A549 (cell line): ENCODE data around the gene DUOX1. TPM values are rescaled to one million over a fixed set of nuclear protein-coding genes. Genes with fewer than 3 reads are reported as not detected.

Source experiments
- ATAC-seq, 2 experiments: fragments of 200-7000 bp in 1 of 2; fragments of >200 bp in 1 of 2; cut with Nextera tagmentation in 1 of 2; cut with Tn5 transposase in 1 of 2; 3 replicates each; pipeline versions ENCODE4 v1.8.0 to v1.9.1; 2018 to 2020; ENCODE audit warnings: mild to moderate bottlenecking in 1 of 2, moderate library complexity in 1 of 2
- CTCF ChIA-PET: fragments of 300-600 bp; sonication (Branson Sonifier 250); formaldehyde crosslinking; extraction: SDS; loops from one replicate; lab custom pipeline; 2021; ENCODE audit warnings: antibody characterized with exemption, inconsistent platforms; lab: Yijun Ruan, JAX
- POLR2A ChIA-PET: fragments of 350-600 bp; formaldehyde crosslinking; extraction: SDS; loops from one replicate; lab custom pipeline; 2021; ENCODE audit warnings: antibody characterized with exemption, inconsistent platforms; lab: Yijun Ruan, JAX
- DNase-seq, 2 experiments: peaks; one replicate each; pipeline versions ENCODE4 v3.0.0 to v3.0.0-alpha.2; 2011 to 2016; ENCODE audit warnings: low read depth in 1 of 2, low spot score in 1 of 2
- FAIRE-seq: peaks from 2 replicates; lab custom pipeline; 2011; peaks lifted over from hg19 to GRCh38; lab: Jason Lieb, UNC
- H3K27ac ChIP-seq, 2 experiments: fragments of >200 bp; sonication (Bioruptor Twin); formaldehyde crosslinking; 3 replicates each; pipeline ENCODE4 v1.5.1; 2016 to 2017
- H3K4me1 ChIP-seq: fragments of >200 bp; sonication (Bioruptor Twin); formaldehyde crosslinking; 3 replicates; pipeline ENCODE4 v1.6.1; 2016
- H3K4me2 ChIP-seq: fragments of >200 bp; sonication (Bioruptor Twin); formaldehyde crosslinking; 3 replicates; pipeline ENCODE4 v1.6.1; 2016
- H3K4me3 ChIP-seq: fragments of >200 bp; sonication (Bioruptor Twin); formaldehyde crosslinking; 3 replicates; pipeline ENCODE4 v1.5.1; 2016
- H3K9me3 ChIP-seq: fragments of >200 bp; sonication (Bioruptor Twin); formaldehyde crosslinking; 3 replicates; pipeline ENCODE4 v1.6.1; 2016
- CBX2 ChIP-seq: fragments of 200-600 bp; sonication (generic); IDR thresholded peaks from 2 replicates; pipeline ENCODE4 v1.6.1; 2016; ENCODE audit warnings: low read depth, mild to moderate bottlenecking, borderline replicate concordance
- CBX8 ChIP-seq: fragments of 200-600 bp; sonication (generic); IDR thresholded peaks from 2 replicates; pipeline ENCODE4 v1.6.1; 2016
- CEBPB ChIP-seq, 2 experiments: fragments of >200 bp in 1 of 2; sonication (Bioruptor Twin) in 1 of 2; formaldehyde crosslinking in 1 of 2; IDR thresholded peaks; 2 replicates each; pipeline ENCODE4 v1.6.1; 2012 to 2016
- CHD4 ChIP-seq: fragments of 200-600 bp; sonication (generic); IDR thresholded peaks from 2 replicates; pipeline ENCODE4 v1.6.1; 2016; ENCODE audit warnings: antibody characterized with exemption, mild to moderate bottlenecking, borderline replicate concordance
- EHMT2 ChIP-seq: fragments of 200-600 bp; sonication (generic); IDR thresholded peaks from 2 replicates; pipeline ENCODE4 v1.6.1; 2016; ENCODE audit warnings: antibody characterized with exemption, low read depth, mild to moderate bottlenecking, moderate library complexity
- EP300 ChIP-seq, 2 experiments: fragments of >200 bp; sonication (Bioruptor Twin); formaldehyde crosslinking; IDR thresholded peaks; 2 replicates in 1 of 2; 3 replicates in 1 of 2; pipeline ENCODE4 v1.6.1; 2016 to 2017
- ESRRA ChIP-seq: fragments of 150-350 bp; IDR thresholded peaks from 2 replicates; pipeline ENCODE4 v1.6.1; 2014; ENCODE audit warnings: mild to moderate bottlenecking, low read length, borderline replicate concordance
- FOSB ChIP-seq: fragments of 250-450 bp; sonication (Bioruptor Pico); IDR thresholded peaks from 2 replicates; pipeline ENCODE4 v1.5.0; 2020; ENCODE audit warnings: mild to moderate bottlenecking, moderate library complexity
- FOSL2 ChIP-seq, 2 experiments: fragments of 450-650 bp in 1 of 2; fragments of >200 bp in 1 of 2; sonication (Bioruptor Twin) in 1 of 2; formaldehyde crosslinking; IDR thresholded peaks; 2 replicates each; pipeline versions ENCODE4 v1.5.0 to v1.6.1; 2016 to 2020; ENCODE audit warnings: mild to moderate bottlenecking in 1 of 2, moderate library complexity in 1 of 2
- FOXS1 ChIP-seq: fragments of 250-450 bp; sonication (Bioruptor Pico); IDR thresholded peaks from 2 replicates; pipeline ENCODE4 v1.5.0; 2020; ENCODE audit warnings: mild to moderate bottlenecking, moderate library complexity
- HDAC2 ChIP-seq: fragments of 200-600 bp; sonication (generic); IDR thresholded peaks from 2 replicates; pipeline ENCODE4 v1.6.1; 2016
- HEYL ChIP-seq: fragments of 250-450 bp; sonication (Bioruptor Pico); IDR thresholded peaks from 2 replicates; pipeline ENCODE4 v1.8.0; 2021; ENCODE audit warnings: mild to moderate bottlenecking, moderate library complexity
- JUNB ChIP-seq: fragments of >200 bp; sonication (Bioruptor Twin); formaldehyde crosslinking; IDR thresholded peaks from 2 replicates; pipeline ENCODE4 v1.6.1; 2016
- KDM1A ChIP-seq: fragments of 200-600 bp; sonication (generic); IDR thresholded peaks from 2 replicates; pipeline ENCODE4 v1.6.1; 2016; ENCODE audit warnings: low read depth, mild to moderate bottlenecking
- KDM5A ChIP-seq: fragments of 200-600 bp; sonication (generic); IDR thresholded peaks from 2 replicates; pipeline ENCODE4 v1.6.1; 2016; ENCODE audit warnings: antibody characterized with exemption, mild to moderate bottlenecking
- MAX ChIP-seq: IDR thresholded peaks from 2 replicates; pipeline ENCODE4 v1.6.1; 2012
- NPAS2 ChIP-seq: fragments of 250-450 bp; sonication (Bioruptor Pico); IDR thresholded peaks from 2 replicates; pipeline ENCODE4 v1.8.0; 2022; ENCODE audit warnings: mild to moderate bottlenecking, moderate library complexity, borderline replicate concordance
- POLR2AphosphoS2 ChIP-seq: conservative IDR thresholded peaks from 2 replicates; pipeline ENCODE4 v1.6.1; 2012; ENCODE audit warnings: low read length, improper control_type of control experiment, inconsistent platforms
- RAD21 ChIP-seq, 2 experiments: fragments of >200 bp in 1 of 2; sonication (Bioruptor Twin) in 1 of 2; formaldehyde crosslinking in 1 of 2; IDR thresholded peaks in 1 of 2; conservative IDR thresholded peaks in 1 of 2; 2 replicates in 1 of 2; 3 replicates in 1 of 2; pipeline ENCODE4 v1.6.1; 2012 to 2018; ENCODE audit warnings: inconsistent platforms in 1 of 2
- RARB ChIP-seq: fragments of 250-450 bp; sonication (Bioruptor Pico); IDR thresholded peaks from 2 replicates; pipeline ENCODE4 v1.8.0; 2021; ENCODE audit warnings: mild to moderate bottlenecking, moderate library complexity
- RCOR1 ChIP-seq: fragments of 150-350 bp; IDR thresholded peaks from 2 replicates; pipeline ENCODE4 v1.6.1; 2014; ENCODE audit warnings: antibody characterized with exemption, low read length, low read depth
- TFCP2L1 ChIP-seq: fragments of 250-450 bp; sonication (Bioruptor Pico); IDR thresholded peaks from 2 replicates; pipeline ENCODE4 v1.5.0; 2021; ENCODE audit warnings: mild to moderate bottlenecking
- TP53 ChIP-seq: fragments of 250-450 bp; sonication (Bioruptor Pico); IDR thresholded peaks from 2 replicates; pipeline ENCODE4 v1.5.0; 2021; ENCODE audit warnings: mild to moderate bottlenecking, moderate library complexity
- ZFP36 ChIP-seq: fragments of 450-650 bp; IDR thresholded peaks from 2 replicates; pipeline ENCODE4 v1.6.1; 2014; ENCODE audit warnings: borderline replicate concordance; ENCODE audit not compliant: partially characterized antibody
- WGBS: methylation state at CpG from one replicate; pipeline ENCODE4 v1.1.6; 2017; ENCODE audit errors: missing lambda C conversion rate; 5-methylcytosine and 5-hydroxymethylcytosine counted together
- polyA plus RNA-seq, 4 experiments: library from polyadenylated mRNA; depleted of rRNA in 3 of 4; stranded (reverse); fragments of >200 nt; fragmentation: RNase III in 1 of 4; extraction: RNeasy Plus Mini Kit Qiagen cat#74134 plus additional on column Dnase treatment in 1 of 4; gene quantifications; 2 replicates in 3 of 4; 3 replicates in 1 of 4; pipeline ENCODE4 v1.2.3, GENCODE V29; 2011 to 2017
- TF ChIP-seq, protein P1 (sequence below): fragments of 450-650 bp; IDR thresholded peaks from 2 replicates; pipeline ENCODE4 v1.6.1; 2014; ENCODE audit warnings: antibody characterized with exemption
- TF ChIP-seq, protein P2 (sequence below): IDR thresholded peaks from 2 replicates; pipeline ENCODE4 v1.6.1; 2012; ENCODE audit warnings: low read depth, borderline replicate concordance

DUOX1 gene
- polyA plus RNA-seq, 2 of the 4 experiments (the other 2 are of a cell fraction) = not detected

GRCh38 chr15:45093622-45094357 is 36.0 kb upstream of the DUOX1 start:
- ATAC-seq (no peak), DNase-seq (no peak), FAIRE-seq (no peak)
- ChIA-PET CTCF (interaction anchor here (1.5 kb wide), 1 partner anchor 24 kb away, joined by 5 read pairs; no protein-coding TSS in a partner anchor), POLR2A (no interaction called here)
- peaks cover 4% of the 10 kb centered on the region; the same call in 1 of the 3 replicates for H3K4me1 ChIP-seq
- H3K27ac ChIP-seq = no peak overlapping the region
- H3K9me3 ChIP-seq = no peaks in the 10 kb centered on the region
- no peak overlapping the region for H3K4me3 ChIP-seq
- no peak for TF ChIP-seq JUNB
- no peak for TF ChIP-seq CBX8
- no peak for TF ChIP-seq FOSB (CRISPR knock-in tag)
- TF ChIP-seq, protein P1, sequence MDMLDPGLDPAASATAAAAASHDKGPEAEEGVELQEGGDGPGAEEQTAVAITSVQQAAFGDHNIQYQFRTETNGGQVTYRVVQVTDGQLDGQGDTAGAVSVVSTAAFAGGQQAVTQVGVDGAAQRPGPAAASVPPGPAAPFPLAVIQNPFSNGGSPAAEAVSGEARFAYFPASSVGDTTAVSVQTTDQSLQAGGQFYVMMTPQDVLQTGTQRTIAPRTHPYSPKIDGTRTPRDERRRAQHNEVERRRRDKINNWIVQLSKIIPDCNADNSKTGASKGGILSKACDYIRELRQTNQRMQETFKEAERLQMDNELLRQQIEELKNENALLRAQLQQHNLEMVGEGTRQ = no peak
- no peak for TF ChIP-seq FOSL2 (IDR thresholded peaks at IDR 0.05)
- TF ChIP-seq FOSL2 (CRISPR knock-in tag; IDR thresholded peaks at IDR 0.05) = no peak
- no peak for TF ChIP-seq KDM5A
- TF ChIP-seq, all 56 proteins: peak for 0
- no peak overlapping the region for H3K4me2 ChIP-seq
- 61% methylated on average over 6 of the region's 11 CpGs for WGBS

DNA sequence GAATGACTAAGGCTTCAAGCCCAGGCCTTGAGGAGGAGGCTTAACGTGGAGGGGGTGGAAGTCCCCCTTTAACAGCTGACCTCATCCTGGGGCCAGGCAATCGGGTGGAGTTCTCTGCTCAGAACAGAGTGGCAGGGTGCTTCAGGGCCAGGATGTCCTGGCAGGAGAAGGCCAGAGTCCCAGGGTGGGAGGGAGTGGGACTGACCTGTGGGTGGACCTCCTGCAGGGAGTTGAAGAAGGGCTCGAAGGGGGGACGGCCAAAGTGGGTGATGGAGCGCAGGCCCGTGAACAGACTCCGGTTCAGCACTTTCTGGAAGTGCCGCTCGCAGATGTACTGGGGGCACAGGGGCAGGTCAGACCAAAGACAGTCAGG is 35.5 kb upstream of the DUOX1 start:
- H3K9me3 ChIP-seq = no peaks in the 10 kb centered on the region

DNA sequence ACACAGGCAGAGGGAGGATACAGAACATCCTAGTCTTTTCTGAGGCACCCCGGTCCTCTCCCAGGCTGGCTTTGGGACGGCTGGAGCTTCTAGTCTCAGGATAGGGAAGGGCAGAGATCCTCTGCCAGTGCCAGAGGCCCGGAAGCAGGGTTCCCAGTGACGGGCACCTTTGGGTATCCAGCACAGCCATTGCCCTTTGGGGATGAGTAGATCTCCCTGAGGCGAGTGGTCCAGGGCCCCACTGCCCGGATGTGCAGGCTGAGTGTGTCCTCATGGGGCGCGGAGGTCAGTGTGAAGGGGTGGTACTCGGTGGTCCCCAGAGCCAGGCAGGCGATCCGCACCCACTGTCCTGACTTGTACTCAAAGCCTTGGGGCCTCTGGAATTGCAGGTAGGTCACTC is 34.1 kb upstream of the DUOX1 start:
- no peak for FAIRE-seq
- no peak for DNase-seq
- Histone ChIP-seq H3K4me1 (peaks cover 4% of the 10 kb centered on the region; the same call in 1 of the 3 replicates), H3K4me3 (no peak overlapping the region), H3K27ac (no peak overlapping the region), H3K4me2 (no peak overlapping the region), H3K9me3 (no peaks in the 10 kb centered on the region)
- POLR2A ChIA-PET = no interaction called here
- no peak for ATAC-seq
- no peak for TF ChIP-seq MAX
- TF ChIP-seq EP300 (IDR thresholded peaks at IDR 0.05) = no peak
- no peak for TF ChIP-seq HEYL (CRISPR knock-in tag)
- CTCF ChIA-PET = no interaction called here
- WGBS = 30% methylated on average over 4 of the region's 11 CpGs

More for the DNA sequence above, 35.5 kb upstream of the DUOX1 start:
- no peak for DNase-seq
- Histone ChIP-seq H3K27ac (no peak overlapping the region), H3K4me3 (no peak overlapping the region), H3K4me2 (no peak overlapping the region), H3K4me1 (peaks cover 4% of the 10 kb centered on the region; the same call in 1 of the 3 replicates)
- CTCF ChIA-PET = interaction anchor here (1.5 kb wide), 1 partner anchor 24 kb away, joined by 5 read pairs; no protein-coding TSS in a partner anchor
- POLR2A ChIA-PET = no interaction called here
- 53% methylated on average over 4 of the region's 9 CpGs for WGBS
- TF ChIP-seq ZFP36 = no peak
- TF ChIP-seq TP53 (CRISPR knock-in tag) = no peak
- TF ChIP-seq HDAC2 = no peak
- TF ChIP-seq RARB (CRISPR knock-in tag) = no peak
- no peak for TF ChIP-seq FOXS1
- TF ChIP-seq ESRRA = no peak
- no peak for TF ChIP-seq KDM1A
- TF ChIP-seq NPAS2 = no peak
- TF ChIP-seq, protein P2, sequence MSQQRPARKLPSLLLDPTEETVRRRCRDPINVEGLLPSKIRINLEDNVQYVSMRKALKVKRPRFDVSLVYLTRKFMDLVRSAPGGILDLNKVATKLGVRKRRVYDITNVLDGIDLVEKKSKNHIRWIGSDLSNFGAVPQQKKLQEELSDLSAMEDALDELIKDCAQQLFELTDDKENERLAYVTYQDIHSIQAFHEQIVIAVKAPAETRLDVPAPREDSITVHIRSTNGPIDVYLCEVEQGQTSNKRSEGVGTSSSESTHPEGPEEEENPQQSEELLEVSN = no peak
- TF ChIP-seq RCOR1 = no peak
- TF ChIP-seq TFCP2L1 (CRISPR knock-in tag) = no peak
- TF ChIP-seq RAD21 (conservative IDR thresholded peaks at IDR 0.05 in 1 of 2, IDR thresholded peaks at IDR 0.05 in 1 of 2) = no peak
- TF ChIP-seq EHMT2 = no peak
- TF ChIP-seq MAX = no peak
- TF ChIP-seq CBX2 = no peak
- no peak for TF ChIP-seq POLR2AphosphoS2
- TF ChIP-seq JUNB = no peak
- TF ChIP-seq CEBPB (IDR thresholded peaks at IDR 0.05) = no peak
- no peak for TF ChIP-seq CHD4
- no peak for ATAC-seq
- FAIRE-seq = no peak
